SU-DHL-6 (cell line): ENCODE results near the gene DENND1C.

Source experiments
- H2AFZ ChIP-seq: fragments of 200-600 bp; sonication (generic); 2 replicates; pipeline ENCODE4 v1.6.1; 2014; ENCODE audit warnings: low read depth, mild to moderate bottlenecking, moderate library complexity, mixed read lengths, antibody characterized with exemption, low read length; ENCODE audit not compliant: severe bottlenecking
- H3F3A ChIP-seq: fragments of 200-600 bp; shearing (Covaris generic); 2 replicates; pipeline ENCODE4 v1.6.0; 2016; ENCODE audit warnings: antibody characterized with exemption, mild to moderate bottlenecking; ENCODE audit not compliant: insufficient read depth
- H3K27ac ChIP-seq: fragments of 200-600 bp; sonication (generic); 2 replicates; pipeline ENCODE4 v1.5.1; 2016; ENCODE audit warnings: low read depth, mild to moderate bottlenecking, low read length, moderate library complexity, mixed read lengths
- H3K27me3 ChIP-seq: fragments of 200-600 bp; sonication (generic), shearing (Covaris generic); 2 replicates; pipeline ENCODE4 v1.6.0; 2014; ENCODE audit warnings: mild to moderate bottlenecking, low read length
- H3K36me3 ChIP-seq: fragments of 200-600 bp; sonication (generic); 2 replicates; pipeline ENCODE4 v1.6.1; 2014; ENCODE audit warnings: mild to moderate bottlenecking, low read length, mixed read lengths
- H3K4me2 ChIP-seq: fragments of 300-600, 200-600 bp; shearing (Covaris generic), sonication (generic); 2 replicates; pipeline ENCODE4 v1.6.0; 2014; ENCODE audit warnings: low read length, low read depth, mild to moderate bottlenecking; ENCODE audit not compliant: poor library complexity, severe bottlenecking
- H3K4me3 ChIP-seq: fragments of 200-600 bp; sonication (generic); 2 replicates; pipeline ENCODE4 v1.5.1; 2014; ENCODE audit warnings: antibody characterized with exemption, low read length, mild to moderate bottlenecking, mixed read lengths; ENCODE audit not compliant: insufficient read depth, poor library complexity, severe bottlenecking
- H3K79me2 ChIP-seq: fragments of 200-600 bp; sonication (generic); 2 replicates; pipeline ENCODE4 v1.6.1; 2014; ENCODE audit warnings: mild to moderate bottlenecking, low read length, moderate library complexity; ENCODE audit not compliant: insufficient read depth
- H3K9ac ChIP-seq: fragments of 200-600 bp; sonication (generic); 2 replicates; pipeline ENCODE4 v1.7.0; 2014; ENCODE audit warnings: mild to moderate bottlenecking, low read length
- H3K9me2 ChIP-seq: fragments of 200-600 bp; sonication (generic); replicated peaks from 2 replicates; pipeline ENCODE4 v1.6.1; 2014; ENCODE audit warnings: low read length; ENCODE audit not compliant: insufficient read depth
- H3K9me3 ChIP-seq: fragments of 200-600 bp; sonication (generic); 2 replicates; pipeline ENCODE4 v1.6.1; 2014; ENCODE audit warnings: low read length, mixed read lengths; ENCODE audit not compliant: insufficient read depth
- H4K20me1 ChIP-seq: fragments of 200-600 bp; sonication (generic); 2 replicates; pipeline ENCODE4 v1.6.1; 2014; ENCODE audit warnings: low read depth, mild to moderate bottlenecking, antibody characterized with exemption, low read length, moderate library complexity, mixed read lengths
- CTCF ChIP-seq: fragments of 200-600 bp; sonication (generic); IDR thresholded peaks from one replicate; pipeline ENCODE4 v1.5.1; 2017; ENCODE audit warnings: antibody characterized with exemption, mild to moderate bottlenecking, low read length, moderate library complexity; ENCODE audit not compliant: insufficient read depth, poor library complexity, severe bottlenecking
- EZH2phosphoT487 ChIP-seq: fragments of 200-600 bp; sonication (generic), shearing (Covaris generic); conservative IDR thresholded peaks from 2 replicates; pipeline ENCODE4 v1.6.1; 2018; ENCODE audit warnings: mild to moderate bottlenecking, antibody characterized with exemption, low read length, moderate library complexity, mixed read lengths

The DENND1C gene

GRCh38 chr19:6481541-6482342 lies at the start of gene DENND1C:
TSS of gene DENND1C (minus strand) at chr19:6481787. CDS start at chr19:6481695, 92 bp downstream.
- no peaks in the 10 kb centered on the region for H3K9me2 ChIP-seq
- TF ChIP-seq CTCF (no peak), EZH2phosphoT487 (no peak)
- peaks cover 4% of the 10 kb centered on the region; the same call in 1 of the 2 replicates for H3K79me2 ChIP-seq
- peak within 1 kb of the TSS; percentile 57 for H3K27ac ChIP-seq
- no peaks in the 10 kb centered on the region for H3K27me3 ChIP-seq
- peak within 1 kb of the TSS; percentile 87 for H2AFZ ChIP-seq
- H3K4me3 ChIP-seq: peak within 1 kb of the TSS; percentile 55
- no peaks in the 10 kb centered on the region for H3K36me3 ChIP-seq
- H3K9me3 ChIP-seq: no peaks in the 10 kb centered on the region
- H4K20me1 ChIP-seq: no peaks in the 10 kb centered on the region
- peak within 1 kb of the TSS; percentile 78 for H3K4me2 ChIP-seq
- peak within 1 kb of the TSS; percentile 76 for H3K9ac ChIP-seq
- H3F3A ChIP-seq: no peaks in the 10 kb centered on the region

- H3K9me2 ChIP-seq: no peaks in the 10 kb centered on the region
- no peak for TF ChIP-seq EZH2phosphoT487
- no peak for TF ChIP-seq CTCF
- peaks cover 31% of the 10 kb centered on the region for H3F3A ChIP-seq
- H3K4me2 ChIP-seq: peak within 1 kb of the TSS; percentile 76
- peak within 1 kb of the TSS; percentile 59 for H2AFZ ChIP-seq
- H3K36me3 ChIP-seq: no peaks in the 10 kb centered on the region
- peak within 1 kb of the TSS; percentile 75 for H3K27ac ChIP-seq
- peaks cover 13% of the 10 kb centered on the region for H3K79me2 ChIP-seq
- H4K20me1 ChIP-seq: no peaks in the 10 kb centered on the region
- no peaks in the 10 kb centered on the region for H3K9me3 ChIP-seq
- H3K27me3 ChIP-seq: no peaks in the 10 kb centered on the region
- H3K4me3 ChIP-seq: peak within 1 kb of the TSS; percentile 81
- peak within 1 kb of the TSS; percentile 90 for H3K9ac ChIP-seq
Measured at GRCh38 chr19:6530386-6531162, 49.0 kb upstream of the DENND1C start, which contains the start of gene TNFSF9. TSS of gene TNFSF9 (plus strand) at chr19:6531026. CDS start at chr19:6531037, 11 bp downstream.

GRCh38 chr19:6529937-6530385 lies 48.4 kb upstream of the DENND1C start:
- Histone ChIP-seq H3K27me3 (no peaks in the 10 kb centered on the region), H3K27ac (peak overlapping the region; percentile 75; the same call in 1 of the 2 replicates), H3K9me3 (no peaks in the 10 kb centered on the region), H3K36me3 (no peaks in the 10 kb centered on the region), H3K9ac (peak overlapping the region; percentile 90; the same call in 1 of the 2 replicates), H3F3A (peaks cover 27% of the 10 kb centered on the region), H4K20me1 (no peaks in the 10 kb centered on the region), H3K79me2 (peaks cover 13% of the 10 kb centered on the region), H2AFZ (no peak overlapping the region), H3K9me2 (no peaks in the 10 kb centered on the region), H3K4me2 (peak overlapping the region; percentile 76), H3K4me3 (no peak overlapping the region)
- TF ChIP-seq EZH2phosphoT487: no peak
- no peak for TF ChIP-seq CTCF
